ENCODE measurements around the gene ACBD4.

ACBD4 gene

DNA sequence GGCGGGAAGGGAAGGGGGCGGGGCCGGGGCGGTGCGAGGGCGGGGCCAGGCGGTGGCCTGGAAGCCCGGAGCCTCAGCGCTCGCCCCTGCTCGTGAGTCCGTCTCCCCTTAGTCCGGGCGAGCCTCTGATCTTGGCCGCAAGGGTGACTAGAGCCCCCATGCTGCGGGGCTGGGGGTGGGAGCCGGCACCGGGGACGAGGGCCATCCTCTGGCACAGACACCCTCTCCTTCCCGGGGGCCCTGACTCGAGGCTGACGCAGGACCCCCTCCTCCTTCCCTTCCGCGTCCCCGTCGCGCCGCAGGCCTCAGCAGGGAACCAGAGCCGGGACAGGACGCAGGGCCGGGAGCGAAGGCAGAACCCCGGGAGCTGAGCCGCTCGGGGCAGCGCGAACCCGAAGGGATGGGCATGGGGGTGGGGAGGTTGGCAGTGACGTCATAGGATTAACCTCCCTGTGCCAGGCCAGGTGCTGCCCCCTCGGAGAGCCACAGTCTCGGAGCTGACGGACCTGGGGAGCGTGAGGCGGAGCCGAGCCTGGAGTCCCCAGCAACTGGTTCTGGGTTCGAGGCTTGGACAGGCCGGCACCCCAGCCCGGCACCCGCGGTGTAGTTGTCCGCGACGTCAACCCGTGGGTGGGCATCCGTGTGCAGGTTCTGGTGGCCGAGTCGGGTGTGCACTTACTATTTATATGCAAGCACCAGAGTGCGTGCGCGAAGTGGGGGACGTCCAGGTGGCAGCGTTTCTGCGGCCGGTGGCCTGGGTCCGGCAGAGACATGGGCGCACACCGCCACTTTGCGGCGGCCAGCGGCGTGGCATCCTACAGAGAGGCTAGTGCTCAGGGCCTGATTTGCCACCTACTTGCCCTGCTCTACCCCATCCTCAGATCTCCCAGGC, 2.7 kb upstream of the ACBD4 start:
- no peak for TF ChIP-seq EGR1 (IDR thresholded peaks at IDR 0.05)
- TF ChIP-seq RAD21 (IDR thresholded peaks at IDR 0.05; ENCODE audit: low read depth): peak; percentile 87
- TF ChIP-seq, protein P1, sequence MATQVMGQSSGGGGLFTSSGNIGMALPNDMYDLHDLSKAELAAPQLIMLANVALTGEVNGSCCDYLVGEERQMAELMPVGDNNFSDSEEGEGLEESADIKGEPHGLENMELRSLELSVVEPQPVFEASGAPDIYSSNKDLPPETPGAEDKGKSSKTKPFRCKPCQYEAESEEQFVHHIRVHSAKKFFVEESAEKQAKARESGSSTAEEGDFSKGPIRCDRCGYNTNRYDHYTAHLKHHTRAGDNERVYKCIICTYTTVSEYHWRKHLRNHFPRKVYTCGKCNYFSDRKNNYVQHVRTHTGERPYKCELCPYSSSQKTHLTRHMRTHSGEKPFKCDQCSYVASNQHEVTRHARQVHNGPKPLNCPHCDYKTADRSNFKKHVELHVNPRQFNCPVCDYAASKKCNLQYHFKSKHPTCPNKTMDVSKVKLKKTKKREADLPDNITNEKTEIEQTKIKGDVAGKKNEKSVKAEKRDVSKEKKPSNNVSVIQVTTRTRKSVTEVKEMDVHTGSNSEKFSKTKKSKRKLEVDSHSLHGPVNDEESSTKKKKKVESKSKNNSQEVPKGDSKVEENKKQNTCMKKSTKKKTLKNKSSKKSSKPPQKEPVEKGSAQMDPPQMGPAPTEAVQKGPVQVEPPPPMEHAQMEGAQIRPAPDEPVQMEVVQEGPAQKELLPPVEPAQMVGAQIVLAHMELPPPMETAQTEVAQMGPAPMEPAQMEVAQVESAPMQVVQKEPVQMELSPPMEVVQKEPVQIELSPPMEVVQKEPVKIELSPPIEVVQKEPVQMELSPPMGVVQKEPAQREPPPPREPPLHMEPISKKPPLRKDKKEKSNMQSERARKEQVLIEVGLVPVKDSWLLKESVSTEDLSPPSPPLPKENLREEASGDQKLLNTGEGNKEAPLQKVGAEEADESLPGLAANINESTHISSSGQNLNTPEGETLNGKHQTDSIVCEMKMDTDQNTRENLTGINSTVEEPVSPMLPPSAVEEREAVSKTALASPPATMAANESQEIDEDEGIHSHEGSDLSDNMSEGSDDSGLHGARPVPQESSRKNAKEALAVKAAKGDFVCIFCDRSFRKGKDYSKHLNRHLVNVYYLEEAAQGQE (IDR thresholded peaks at IDR 0.05; ENCODE audit: low read depth): no peak
- TF ChIP-seq USF1 (IDR thresholded peaks at IDR 0.05): no peak
- peak; percentile 41; the same call in 1 of the 2 replicates for TF ChIP-seq NFIC (IDR thresholded peaks at IDR 0.05)
- TF ChIP-seq, protein P2, sequence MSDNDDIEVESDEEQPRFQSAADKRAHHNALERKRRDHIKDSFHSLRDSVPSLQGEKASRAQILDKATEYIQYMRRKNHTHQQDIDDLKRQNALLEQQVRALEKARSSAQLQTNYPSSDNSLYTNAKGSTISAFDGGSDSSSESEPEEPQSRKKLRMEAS (IDR thresholded peaks at IDR 0.05): peak; percentile 23; the same call in 1 of the 2 replicates
- peak; percentile 45; the same call in 1 of the 2 replicates for TF ChIP-seq TCF12 (IDR thresholded peaks at IDR 0.05; ENCODE audit: low read depth)
- TF ChIP-seq ZBTB7A (IDR thresholded peaks at IDR 0.05; ENCODE audit: low read depth): peak; percentile 58; the same call in 1 of the 2 replicates
- no peak for TF ChIP-seq YY1 (IDR thresholded peaks at IDR 0.05; ENCODE audit: low read depth)
- TF ChIP-seq FOXM1 (IDR thresholded peaks at IDR 0.05; ENCODE audit: borderline replicate concordance, low read depth): no peak
- peak; percentile 73 for TF ChIP-seq CREB1 (IDR thresholded peaks at IDR 0.05; ENCODE audit: low read depth)
- 0 out of 2 replicates have a peak, but pooled peaks have one; percentile 34 for TF ChIP-seq TAF1 (IDR thresholded peaks at IDR 0.05; ENCODE audit: low read depth)
- TF ChIP-seq TEAD4 (IDR thresholded peaks at IDR 0.05): no peak
- TF ChIP-seq CEBPB (IDR thresholded peaks at IDR 0.05): no peak
- TF ChIP-seq EP300 (IDR thresholded peaks at IDR 0.05; ENCODE audit: borderline replicate concordance): no peak

- no peak for TF ChIP-seq NFIC (IDR thresholded peaks at IDR 0.05)
- no peak for TF ChIP-seq USF1 (IDR thresholded peaks at IDR 0.05)
- no peak for TF ChIP-seq TCF12 (IDR thresholded peaks at IDR 0.05; ENCODE audit: low read depth)
- no peak for TF ChIP-seq EGR1 (IDR thresholded peaks at IDR 0.05)
- TF ChIP-seq, protein P2 (IDR thresholded peaks at IDR 0.05): no peak
- TF ChIP-seq CEBPB (IDR thresholded peaks at IDR 0.05): no peak
- 0 out of 2 replicates have a peak, but pooled peaks have one; percentile 14 for TF ChIP-seq TAF1 (IDR thresholded peaks at IDR 0.05; ENCODE audit: low read depth)
Observed at GRCh38 chr17:45135978-45136791, 698 bp downstream of the ACBD4 start.

DNA sequence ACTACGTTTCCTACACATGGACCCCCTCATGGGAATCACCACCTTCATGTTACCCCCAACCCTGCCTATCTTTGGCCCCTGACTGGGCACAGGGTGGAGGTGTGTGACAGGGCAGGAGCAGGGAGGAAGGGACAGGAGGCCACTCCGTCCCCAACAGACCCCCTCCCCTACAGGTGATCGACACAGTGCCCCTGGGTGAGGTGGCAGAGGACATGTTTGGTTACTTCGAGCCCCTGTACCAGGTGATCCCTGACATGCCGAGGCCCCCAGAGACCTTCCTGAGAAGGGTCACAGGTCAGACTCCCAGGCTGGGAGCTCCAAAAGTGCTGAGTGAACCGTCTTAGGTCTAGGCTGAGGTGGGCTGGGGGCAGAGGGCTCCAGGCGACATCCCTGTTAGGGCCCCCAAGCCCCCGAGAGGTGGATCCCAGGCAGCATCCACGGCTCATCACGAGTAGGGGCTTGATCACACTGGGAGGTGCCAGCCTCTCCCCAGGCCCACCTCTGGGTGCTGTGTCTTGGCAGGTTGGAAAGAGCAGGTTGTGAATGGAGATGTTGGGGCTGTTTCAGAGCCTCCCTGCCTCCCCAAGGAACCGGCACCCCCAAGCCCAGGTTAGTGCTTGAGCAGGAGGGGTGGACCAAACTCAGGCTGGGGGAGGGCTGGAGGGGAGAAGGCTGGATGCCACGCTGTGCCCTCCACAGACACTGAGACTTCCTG, 1.5 kb downstream of the ACBD4 start:
- TF ChIP-seq ZBTB7A (IDR thresholded peaks at IDR 0.05; ENCODE audit: low read depth) (no peak), CREB1 (IDR thresholded peaks at IDR 0.05; ENCODE audit: low read depth) (no peak), EGR1 (IDR thresholded peaks at IDR 0.05) (no peak), TCF12 (IDR thresholded peaks at IDR 0.05; ENCODE audit: low read depth) (no peak), USF1 (IDR thresholded peaks at IDR 0.05) (no peak), EP300 (IDR thresholded peaks at IDR 0.05; ENCODE audit: borderline replicate concordance) (no peak), FOXM1 (IDR thresholded peaks at IDR 0.05; ENCODE audit: borderline replicate concordance, low read depth) (no peak), TEAD4 (IDR thresholded peaks at IDR 0.05) (no peak), RAD21 (IDR thresholded peaks at IDR 0.05; ENCODE audit: low read depth) (no peak), NFIC (IDR thresholded peaks at IDR 0.05) (no peak), CEBPB (IDR thresholded peaks at IDR 0.05) (no peak), TAF1 (IDR thresholded peaks at IDR 0.05; ENCODE audit: low read depth) (no peak), YY1 (IDR thresholded peaks at IDR 0.05; ENCODE audit: low read depth) (no peak)
- TF ChIP-seq, protein P2 (IDR thresholded peaks at IDR 0.05): no peak
- TF ChIP-seq, protein P1 (IDR thresholded peaks at IDR 0.05; ENCODE audit: low read depth): no peak

Data from Ishikawa (cell line).